Progenitor cell of endocrine pancreas (in vitro differentiated cells): ENCODE measurements around the gene PTBP1. TPM values are rescaled to one million over a fixed set of nuclear protein-coding genes. Genes with fewer than 3 reads are reported as not detected.

Experiments
- DNase-seq: peaks from one replicate; pipeline ENCODE4 v3.0.0; 2021; ENCODE audit warnings: low spot score; ENCODE audit not compliant: unreplicated experiment
- H3K27ac Mint-ChIP-seq: 2 replicates; pipeline ENCODE4 v1.8.0; 2021; ENCODE audit warnings: mild to moderate bottlenecking, moderate library complexity, mixed read lengths
- H3K27me3 Mint-ChIP-seq: 2 replicates; pipeline ENCODE4 v1.8.0; 2021; ENCODE audit warnings: mixed read lengths
- H3K36me3 Mint-ChIP-seq: 2 replicates; pipeline ENCODE4 v1.8.0; 2022; ENCODE audit warnings: mixed read lengths; ENCODE audit not compliant: insufficient read depth
- H3K4me1 Mint-ChIP-seq: 2 replicates; pipeline ENCODE4 v1.8.0; 2021; ENCODE audit warnings: low read depth, mixed read lengths
- H3K4me3 Mint-ChIP-seq: 2 replicates; pipeline ENCODE4 v1.8.0; 2021; ENCODE audit warnings: low read depth, mild to moderate bottlenecking, moderate library complexity, mixed read lengths
- H3K9me3 Mint-ChIP-seq: 2 replicates; pipeline ENCODE4 v1.8.0; 2021; ENCODE audit warnings: low read depth, mixed read lengths
- CTCF ChIP-seq: fragments of 200-600 bp; sonication (generic); IDR thresholded peaks from one replicate; pipeline ENCODE4 v1.5.0; 2021; ENCODE audit warnings: antibody characterized with exemption, mild to moderate bottlenecking; ENCODE audit not compliant: unreplicated experiment
- total RNA-seq: library from RNA; stranded (reverse); gene quantifications from 2 replicates; pipeline ENCODE4 v1.2.1, GENCODE V29; 2021

Gene PTBP1
- total RNA-seq, 1 donor from 2014 or later, result 500 TPM

- Mint-ChIP-seq H3K27ac (no peak overlapping the region), H3K4me1 (no peaks in the 10 kb centered on the region), H3K4me3 (no peak overlapping the region), H3K27me3 (peaks cover 2% of the 10 kb centered on the region), H3K36me3 (no peaks in the 10 kb centered on the region), H3K9me3 (no peaks in the 10 kb centered on the region)
- no peak for DNase-seq
- no peak for TF ChIP-seq CTCF
Measured at GRCh38 chr19:765179-765738, 32.0 kb upstream of the PTBP1 start.

GRCh38 chr19:768424-768823 lies 28.8 kb upstream of the PTBP1 start:
- H3K27ac Mint-ChIP-seq, result no peak overlapping the region

GRCh38 chr19:769616-770015 lies 27.6 kb upstream of the PTBP1 start:
- no peak for DNase-seq
- H3K4me3 Mint-ChIP-seq, result no peak overlapping the region
- H3K36me3 Mint-ChIP-seq, result no peaks in the 10 kb centered on the region
- TF ChIP-seq CTCF, result no peak
- no peak overlapping the region for H3K27ac Mint-ChIP-seq
- peaks cover 2% of the 10 kb centered on the region for H3K27me3 Mint-ChIP-seq
- H3K4me1 Mint-ChIP-seq, result no peaks in the 10 kb centered on the region
- no peaks in the 10 kb centered on the region for H3K9me3 Mint-ChIP-seq

More at GRCh38 chr19:768424-768823, 28.8 kb upstream of the PTBP1 start:
- Mint-ChIP-seq H3K36me3 (no peaks in the 10 kb centered on the region), H3K4me1 (no peaks in the 10 kb centered on the region), H3K27me3 (peaks cover 2% of the 10 kb centered on the region), H3K4me3 (no peak overlapping the region), H3K9me3 (no peaks in the 10 kb centered on the region)
- TF ChIP-seq CTCF, result no peak
- no peak for DNase-seq

- DNase-seq, result no peak
- Mint-ChIP-seq H3K27ac (no peak overlapping the region), H3K27me3 (peaks cover 2% of the 10 kb centered on the region), H3K4me3 (no peak overlapping the region), H3K4me1 (no peaks in the 10 kb centered on the region), H3K9me3 (no peaks in the 10 kb centered on the region), H3K36me3 (no peaks in the 10 kb centered on the region)
- peak; percentile 45 for TF ChIP-seq CTCF
Measured at GRCh38 chr19:771332-771785, 25.9 kb upstream of the PTBP1 start.

- no peak for TF ChIP-seq CTCF
- DNase-seq, result no peak
- H3K27me3 Mint-ChIP-seq, result no peaks in the 10 kb centered on the region
- H3K4me1 Mint-ChIP-seq, result no peaks in the 10 kb centered on the region
- H3K4me3 Mint-ChIP-seq, result peak overlapping the region; percentile 31
- no peaks in the 10 kb centered on the region for H3K9me3 Mint-ChIP-seq
- H3K27ac Mint-ChIP-seq, result no peak overlapping the region
- no peaks in the 10 kb centered on the region for H3K36me3 Mint-ChIP-seq
Measured at GRCh38 chr19:772063-772462, 25.2 kb upstream of the PTBP1 start.
